WTC11 (cell line): ENCODE measurements around the gene NTPCR. TPM values are rescaled to one million over a fixed set of nuclear protein-coding genes. Genes with fewer than 3 reads are reported as not detected.

Experiments
- ATAC-seq: fragments of 200-7000 bp; cut with Tn5 transposase; 2 replicates; pipeline ENCODE4 v1.10.0; 2021; ENCODE audit warnings: mild to moderate bottlenecking, moderate library complexity
- CTCF ChIA-PET: fragments of 300-600 bp; sonication (Branson Sonifier 250); formaldehyde crosslinking; loops from one replicate; lab custom pipeline; 2021; ENCODE audit warnings: antibody characterized with exemption; lab: Charles Lee
- POLR2A ChIA-PET: fragments of 350-600 bp; sonication (Branson Sonifier 250); formaldehyde crosslinking; loops from one replicate; lab custom pipeline; 2021; ENCODE audit warnings: antibody characterized with exemption; lab: Charles Lee
- DNase-seq: peaks from one replicate; pipeline ENCODE4 v3.0.0; 2021; ENCODE audit warnings: low spot score
- H3K27ac Mint-ChIP-seq: 2 replicates; pipeline ENCODE4 v1.8.0; 2021; ENCODE audit warnings: mixed read lengths
- H3K27me3 Mint-ChIP-seq: 2 replicates; pipeline ENCODE4 v1.8.0; 2021; ENCODE audit warnings: low read depth, mild to moderate bottlenecking, moderate library complexity, mixed read lengths
- H3K36me3 Mint-ChIP-seq: 2 replicates; pipeline ENCODE4 v1.8.0; 2021; ENCODE audit warnings: mixed read lengths
- H3K4me1 Mint-ChIP-seq: 2 replicates; pipeline ENCODE4 v1.8.0; 2022; ENCODE audit warnings: mixed read lengths
- H3K4me3 Mint-ChIP-seq: 2 replicates; pipeline ENCODE4 v1.8.0; 2021; ENCODE audit warnings: mild to moderate bottlenecking, moderate library complexity, mixed read lengths
- H3K9me3 Mint-ChIP-seq: 2 replicates; pipeline ENCODE4 v1.8.0; 2021; ENCODE audit warnings: mixed read lengths
- CREB1 ChIP-seq: sonication (generic); formaldehyde crosslinking; IDR thresholded peaks from 2 replicates; pipeline ENCODE4 v1.8.0; 2023; ENCODE audit warnings: mild to moderate bottlenecking, missing genetic modification reagents
- ESRRA ChIP-seq: sonication (generic); formaldehyde crosslinking; IDR thresholded peaks from 2 replicates; pipeline ENCODE4 v1.8.1; 2022; ENCODE audit warnings: mild to moderate bottlenecking, missing genetic modification reagents, borderline replicate concordance
- IRF2 ChIP-seq: sonication (generic); formaldehyde crosslinking; IDR thresholded peaks from 2 replicates; pipeline ENCODE4 v1.8.0; 2022; ENCODE audit warnings: low read depth, missing genetic modification reagents, borderline replicate concordance
- JAZF1 ChIP-seq: fragments of 250-450 bp; sonication (Bioruptor Pico); IDR thresholded peaks from 2 replicates; pipeline ENCODE4 v1.9.0; 2021; ENCODE audit warnings: moderate library complexity, mild to moderate bottlenecking, inconsistent platforms
- JUN ChIP-seq: sonication (generic); formaldehyde crosslinking; IDR thresholded peaks from 2 replicates; pipeline ENCODE4 v1.8.0; 2023; ENCODE audit warnings: mild to moderate bottlenecking, missing genetic modification reagents
- KAT7 ChIP-seq: sonication (generic); formaldehyde crosslinking; IDR thresholded peaks from 2 replicates; pipeline ENCODE4 v1.8.1; 2023; ENCODE audit warnings: missing genetic modification reagents, mild to moderate bottlenecking, borderline replicate concordance
- NFATC4 ChIP-seq: fragments of 250-450 bp; sonication (Bioruptor Pico); IDR thresholded peaks from 2 replicates; pipeline ENCODE4 v1.9.0; 2021; ENCODE audit warnings: mild to moderate bottlenecking
- NFYB ChIP-seq: sonication (generic); formaldehyde crosslinking; conservative IDR thresholded peaks from 2 replicates; pipeline ENCODE4 v1.8.0; 2022; ENCODE audit warnings: low read depth, missing genetic modification reagents
- SOX15 ChIP-seq: fragments of 250-450 bp; sonication (Bioruptor Pico); IDR thresholded peaks from 2 replicates; pipeline ENCODE4 v1.9.0; 2021; ENCODE audit warnings: mild to moderate bottlenecking
- TCF7 ChIP-seq: sonication (generic); formaldehyde crosslinking; IDR thresholded peaks from 2 replicates; pipeline ENCODE4 v1.8.0; 2022; ENCODE audit warnings: mild to moderate bottlenecking, low read depth, missing genetic modification reagents, moderate library complexity
- TEAD1 ChIP-seq: sonication (generic); formaldehyde crosslinking; IDR thresholded peaks from 2 replicates; pipeline ENCODE4 v1.8.0; 2022; ENCODE audit warnings: mild to moderate bottlenecking, missing genetic modification reagents
- ZNF423 ChIP-seq: fragments of 250-450 bp; sonication (Bioruptor Pico); IDR thresholded peaks from 2 replicates; pipeline ENCODE4 v2.1.2; 2022; ENCODE audit warnings: mild to moderate bottlenecking, moderate library complexity
- total RNA-seq: library from RNA; stranded (reverse); gene quantifications from 3 replicates; pipeline ENCODE4 v1.2.3, GENCODE V29; 2021
- TF ChIP-seq, protein P1 (sequence below): fragments of 250-450 bp; sonication (Bioruptor Pico); IDR thresholded peaks from 2 replicates; pipeline ENCODE4 v2.1.2; 2022; ENCODE audit warnings: mild to moderate bottlenecking, moderate library complexity
- TF ChIP-seq, protein P2 (sequence below): sonication (generic); formaldehyde crosslinking; conservative IDR thresholded peaks from 2 replicates; pipeline ENCODE4 v1.8.1; 2023; ENCODE audit warnings: mild to moderate bottlenecking, low read depth, missing genetic modification reagents, moderate library complexity
- TF ChIP-seq, protein P3 (sequence below): sonication (generic); formaldehyde crosslinking; IDR thresholded peaks from 2 replicates; pipeline ENCODE4 v1.8.1; 2022; ENCODE audit warnings: mild to moderate bottlenecking, missing genetic modification reagents, moderate library complexity, borderline replicate concordance
- TF ChIP-seq, protein P4 (sequence below): fragments of 250-450 bp; sonication (Bioruptor Pico); IDR thresholded peaks from 2 replicates; pipeline ENCODE4 v1.9.0; 2021; ENCODE audit warnings: moderate library complexity, mild to moderate bottlenecking, inconsistent platforms, borderline replicate concordance
- TF ChIP-seq, protein P5 (sequence below): sonication (generic); formaldehyde crosslinking; IDR thresholded peaks from 2 replicates; pipeline ENCODE4 v1.8.1; 2023; ENCODE audit warnings: mild to moderate bottlenecking, missing genetic modification reagents, moderate library complexity
- TF ChIP-seq, protein P6 (sequence below): sonication (generic); formaldehyde crosslinking; IDR thresholded peaks from 2 replicates; pipeline ENCODE4 v1.8.0; 2022; ENCODE audit warnings: missing genetic modification reagents
- TF ChIP-seq, protein P7 (sequence below): sonication (generic); formaldehyde crosslinking; IDR thresholded peaks from 2 replicates; pipeline ENCODE4 v1.8.1; 2022; ENCODE audit warnings: low read depth, mild to moderate bottlenecking, moderate library complexity, missing genetic modification reagents, borderline replicate concordance
- TF ChIP-seq, protein P8 (sequence below): sonication (generic); formaldehyde crosslinking; IDR thresholded peaks from 2 replicates; pipeline ENCODE4 v1.8.1; 2023; ENCODE audit warnings: mild to moderate bottlenecking, missing genetic modification reagents
- TF ChIP-seq, protein P9 (sequence below): fragments of 250-450 bp; sonication (Bioruptor Pico); IDR thresholded peaks from 2 replicates; pipeline ENCODE4 v1.9.0; 2021; ENCODE audit warnings: mild to moderate bottlenecking

NTPCR gene
- total RNA-seq, 1 experiment from 2014 or later: 102 TPM

DNA sequence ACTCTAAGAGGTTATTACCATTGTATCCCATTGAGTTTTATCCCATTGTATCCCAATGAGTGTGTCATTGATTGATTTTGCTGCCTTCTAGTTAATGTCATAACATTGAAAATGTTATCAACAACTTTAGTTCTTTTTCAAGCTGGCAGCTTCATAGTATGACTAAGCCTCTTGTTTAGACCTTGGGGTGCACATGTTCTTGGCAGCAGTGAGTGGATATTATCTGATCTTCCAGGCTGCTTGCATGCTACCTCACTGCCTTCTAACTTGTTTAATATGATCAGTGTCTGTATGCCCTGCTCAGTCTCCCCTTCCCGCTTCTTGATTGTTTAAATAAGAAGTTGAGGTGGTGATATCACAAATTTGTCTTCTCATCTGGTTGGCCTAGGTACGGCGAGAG, 24.6 kb downstream of the NTPCR start (continued):
- TF ChIP-seq, protein P1, sequence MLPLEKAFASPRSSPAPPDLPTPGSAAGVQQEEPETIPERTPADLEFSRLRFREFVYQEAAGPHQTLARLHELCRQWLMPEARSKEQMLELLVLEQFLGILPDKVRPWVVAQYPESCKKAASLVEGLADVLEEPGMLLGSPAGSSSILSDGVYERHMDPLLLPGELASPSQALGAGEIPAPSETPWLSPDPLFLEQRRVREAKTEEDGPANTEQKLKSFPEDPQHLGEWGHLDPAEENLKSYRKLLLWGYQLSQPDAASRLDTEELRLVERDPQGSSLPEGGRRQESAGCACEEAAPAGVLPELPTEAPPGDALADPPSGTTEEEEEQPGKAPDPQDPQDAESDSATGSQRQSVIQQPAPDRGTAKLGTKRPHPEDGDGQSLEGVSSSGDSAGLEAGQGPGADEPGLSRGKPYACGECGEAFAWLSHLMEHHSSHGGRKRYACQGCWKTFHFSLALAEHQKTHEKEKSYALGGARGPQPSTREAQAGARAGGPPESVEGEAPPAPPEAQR: no peak
- TF ChIP-seq, protein P2, sequence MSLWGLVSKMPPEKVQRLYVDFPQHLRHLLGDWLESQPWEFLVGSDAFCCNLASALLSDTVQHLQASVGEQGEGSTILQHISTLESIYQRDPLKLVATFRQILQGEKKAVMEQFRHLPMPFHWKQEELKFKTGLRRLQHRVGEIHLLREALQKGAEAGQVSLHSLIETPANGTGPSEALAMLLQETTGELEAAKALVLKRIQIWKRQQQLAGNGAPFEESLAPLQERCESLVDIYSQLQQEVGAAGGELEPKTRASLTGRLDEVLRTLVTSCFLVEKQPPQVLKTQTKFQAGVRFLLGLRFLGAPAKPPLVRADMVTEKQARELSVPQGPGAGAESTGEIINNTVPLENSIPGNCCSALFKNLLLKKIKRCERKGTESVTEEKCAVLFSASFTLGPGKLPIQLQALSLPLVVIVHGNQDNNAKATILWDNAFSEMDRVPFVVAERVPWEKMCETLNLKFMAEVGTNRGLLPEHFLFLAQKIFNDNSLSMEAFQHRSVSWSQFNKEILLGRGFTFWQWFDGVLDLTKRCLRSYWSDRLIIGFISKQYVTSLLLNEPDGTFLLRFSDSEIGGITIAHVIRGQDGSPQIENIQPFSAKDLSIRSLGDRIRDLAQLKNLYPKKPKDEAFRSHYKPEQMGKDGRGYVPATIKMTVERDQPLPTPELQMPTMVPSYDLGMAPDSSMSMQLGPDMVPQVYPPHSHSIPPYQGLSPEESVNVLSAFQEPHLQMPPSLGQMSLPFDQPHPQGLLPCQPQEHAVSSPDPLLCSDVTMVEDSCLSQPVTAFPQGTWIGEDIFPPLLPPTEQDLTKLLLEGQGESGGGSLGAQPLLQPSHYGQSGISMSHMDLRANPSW (CRISPR knock-in tag): no peak
- TF ChIP-seq ESRRA (no peak), CREB1 (CRISPR knock-in tag) (no peak), JAZF1 (CRISPR knock-in tag) (no peak), IRF2 (CRISPR knock-in tag) (no peak), SOX15 (CRISPR knock-in tag) (no peak), NFATC4 (CRISPR knock-in tag) (no peak), KAT7 (CRISPR knock-in tag) (no peak)
- TF ChIP-seq, protein P3, sequence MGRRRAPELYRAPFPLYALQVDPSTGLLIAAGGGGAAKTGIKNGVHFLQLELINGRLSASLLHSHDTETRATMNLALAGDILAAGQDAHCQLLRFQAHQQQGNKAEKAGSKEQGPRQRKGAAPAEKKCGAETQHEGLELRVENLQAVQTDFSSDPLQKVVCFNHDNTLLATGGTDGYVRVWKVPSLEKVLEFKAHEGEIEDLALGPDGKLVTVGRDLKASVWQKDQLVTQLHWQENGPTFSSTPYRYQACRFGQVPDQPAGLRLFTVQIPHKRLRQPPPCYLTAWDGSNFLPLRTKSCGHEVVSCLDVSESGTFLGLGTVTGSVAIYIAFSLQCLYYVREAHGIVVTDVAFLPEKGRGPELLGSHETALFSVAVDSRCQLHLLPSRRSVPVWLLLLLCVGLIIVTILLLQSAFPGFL (CRISPR knock-in tag): no peak
- TF ChIP-seq, protein P4, sequence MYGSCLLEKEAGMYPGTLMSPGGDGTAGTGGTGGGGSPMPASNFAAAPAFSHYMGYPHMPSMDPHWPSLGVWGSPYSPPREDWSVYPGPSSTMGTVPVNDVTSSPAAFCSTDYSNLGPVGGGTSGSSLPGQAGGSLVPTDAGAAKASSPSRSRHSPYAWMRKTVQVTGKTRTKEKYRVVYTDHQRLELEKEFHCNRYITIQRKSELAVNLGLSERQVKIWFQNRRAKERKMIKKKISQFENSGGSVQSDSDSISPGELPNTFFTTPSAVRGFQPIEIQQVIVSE (CRISPR knock-in tag): no peak
- TF ChIP-seq, protein P5, sequence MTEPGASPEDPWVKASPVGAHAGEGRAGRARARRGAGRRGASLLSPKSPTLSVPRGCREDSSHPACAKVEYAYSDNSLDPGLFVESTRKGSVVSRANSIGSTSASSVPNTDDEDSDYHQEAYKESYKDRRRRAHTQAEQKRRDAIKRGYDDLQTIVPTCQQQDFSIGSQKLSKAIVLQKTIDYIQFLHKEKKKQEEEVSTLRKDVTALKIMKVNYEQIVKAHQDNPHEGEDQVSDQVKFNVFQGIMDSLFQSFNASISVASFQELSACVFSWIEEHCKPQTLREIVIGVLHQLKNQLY: no peak
- TF ChIP-seq, all 79 proteins: peak for 0

DNA sequence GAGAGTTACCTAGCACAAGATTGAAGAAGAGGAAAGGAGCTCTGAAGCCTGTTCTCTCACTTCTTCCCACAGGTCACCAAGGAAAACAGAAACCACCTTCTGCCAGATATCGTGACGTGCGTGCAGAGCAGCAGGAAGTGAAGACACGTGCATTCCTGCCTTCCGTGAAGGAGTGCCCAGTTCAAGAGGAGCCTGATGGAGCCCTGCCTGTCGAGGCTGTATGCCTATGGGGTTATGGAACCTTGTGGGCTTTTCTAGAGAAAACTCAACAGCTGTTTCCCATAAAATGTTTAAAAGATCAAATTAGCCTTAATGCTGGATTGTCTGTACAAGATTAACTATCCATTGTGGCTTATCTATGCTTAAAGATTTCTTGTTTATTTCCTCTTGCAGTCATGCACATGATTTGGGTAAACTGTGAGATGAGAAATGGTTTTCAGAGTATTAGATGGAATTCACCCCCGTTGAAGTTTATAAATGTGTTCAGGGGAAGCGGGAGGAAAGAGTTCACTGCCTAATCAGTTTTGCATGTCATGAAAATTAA, 27.8 kb downstream of the NTPCR start:
- CTCF ChIA-PET: no interaction called here
- H3K9me3 Mint-ChIP-seq: peaks cover 10% of the 10 kb centered on the region
- POLR2A ChIA-PET: no interaction called here
- no peaks in the 10 kb centered on the region for H3K27me3 Mint-ChIP-seq
- no peak overlapping the region; the same call in 1 of the 2 replicates for H3K27ac Mint-ChIP-seq
- H3K4me1 Mint-ChIP-seq: peaks cover 9% of the 10 kb centered on the region
- no peak overlapping the region for H3K4me3 Mint-ChIP-seq
- ATAC-seq: no peak
- no peak for DNase-seq
- H3K36me3 Mint-ChIP-seq: peaks cover 48% of the 10 kb centered on the region
- TF ChIP-seq NFYB: no peak
- TF ChIP-seq, protein P6, sequence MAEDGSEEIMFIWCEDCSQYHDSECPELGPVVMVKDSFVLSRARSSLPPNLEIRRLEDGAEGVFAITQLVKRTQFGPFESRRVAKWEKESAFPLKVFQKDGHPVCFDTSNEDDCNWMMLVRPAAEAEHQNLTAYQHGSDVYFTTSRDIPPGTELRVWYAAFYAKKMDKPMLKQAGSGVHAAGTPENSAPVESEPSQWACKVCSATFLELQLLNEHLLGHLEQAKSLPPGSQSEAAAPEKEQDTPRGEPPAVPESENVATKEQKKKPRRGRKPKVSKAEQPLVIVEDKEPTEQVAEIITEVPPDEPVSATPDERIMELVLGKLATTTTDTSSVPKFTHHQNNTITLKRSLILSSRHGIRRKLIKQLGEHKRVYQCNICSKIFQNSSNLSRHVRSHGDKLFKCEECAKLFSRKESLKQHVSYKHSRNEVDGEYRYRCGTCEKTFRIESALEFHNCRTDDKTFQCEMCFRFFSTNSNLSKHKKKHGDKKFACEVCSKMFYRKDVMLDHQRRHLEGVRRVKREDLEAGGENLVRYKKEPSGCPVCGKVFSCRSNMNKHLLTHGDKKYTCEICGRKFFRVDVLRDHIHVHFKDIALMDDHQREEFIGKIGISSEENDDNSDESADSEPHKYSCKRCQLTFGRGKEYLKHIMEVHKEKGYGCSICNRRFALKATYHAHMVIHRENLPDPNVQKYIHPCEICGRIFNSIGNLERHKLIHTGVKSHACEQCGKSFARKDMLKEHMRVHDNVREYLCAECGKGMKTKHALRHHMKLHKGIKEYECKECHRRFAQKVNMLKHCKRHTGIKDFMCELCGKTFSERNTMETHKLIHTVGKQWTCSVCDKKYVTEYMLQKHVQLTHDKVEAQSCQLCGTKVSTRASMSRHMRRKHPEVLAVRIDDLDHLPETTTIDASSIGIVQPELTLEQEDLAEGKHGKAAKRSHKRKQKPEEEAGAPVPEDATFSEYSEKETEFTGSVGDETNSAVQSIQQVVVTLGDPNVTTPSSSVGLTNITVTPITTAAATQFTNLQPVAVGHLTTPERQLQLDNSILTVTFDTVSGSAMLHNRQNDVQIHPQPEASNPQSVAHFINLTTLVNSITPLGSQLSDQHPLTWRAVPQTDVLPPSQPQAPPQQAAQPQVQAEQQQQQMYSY: no peak
- TF ChIP-seq JUN (CRISPR knock-in tag): no peak
- TF ChIP-seq, protein P7, sequence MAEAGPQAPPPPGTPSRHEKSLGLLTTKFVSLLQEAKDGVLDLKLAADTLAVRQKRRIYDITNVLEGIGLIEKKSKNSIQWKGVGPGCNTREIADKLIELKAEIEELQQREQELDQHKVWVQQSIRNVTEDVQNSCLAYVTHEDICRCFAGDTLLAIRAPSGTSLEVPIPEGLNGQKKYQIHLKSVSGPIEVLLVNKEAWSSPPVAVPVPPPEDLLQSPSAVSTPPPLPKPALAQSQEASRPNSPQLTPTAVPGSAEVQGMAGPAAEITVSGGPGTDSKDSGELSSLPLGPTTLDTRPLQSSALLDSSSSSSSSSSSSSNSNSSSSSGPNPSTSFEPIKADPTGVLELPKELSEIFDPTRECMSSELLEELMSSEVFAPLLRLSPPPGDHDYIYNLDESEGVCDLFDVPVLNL (CRISPR knock-in tag): no peak
- TF ChIP-seq, protein P8, sequence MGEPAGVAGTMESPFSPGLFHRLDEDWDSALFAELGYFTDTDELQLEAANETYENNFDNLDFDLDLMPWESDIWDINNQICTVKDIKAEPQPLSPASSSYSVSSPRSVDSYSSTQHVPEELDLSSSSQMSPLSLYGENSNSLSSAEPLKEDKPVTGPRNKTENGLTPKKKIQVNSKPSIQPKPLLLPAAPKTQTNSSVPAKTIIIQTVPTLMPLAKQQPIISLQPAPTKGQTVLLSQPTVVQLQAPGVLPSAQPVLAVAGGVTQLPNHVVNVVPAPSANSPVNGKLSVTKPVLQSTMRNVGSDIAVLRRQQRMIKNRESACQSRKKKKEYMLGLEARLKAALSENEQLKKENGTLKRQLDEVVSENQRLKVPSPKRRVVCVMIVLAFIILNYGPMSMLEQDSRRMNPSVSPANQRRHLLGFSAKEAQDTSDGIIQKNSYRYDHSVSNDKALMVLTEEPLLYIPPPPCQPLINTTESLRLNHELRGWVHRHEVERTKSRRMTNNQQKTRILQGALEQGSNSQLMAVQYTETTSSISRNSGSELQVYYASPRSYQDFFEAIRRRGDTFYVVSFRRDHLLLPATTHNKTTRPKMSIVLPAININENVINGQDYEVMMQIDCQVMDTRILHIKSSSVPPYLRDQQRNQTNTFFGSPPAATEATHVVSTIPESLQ (CRISPR knock-in tag): no peak
- no peak for TF ChIP-seq CREB1 (CRISPR knock-in tag)
- no peak for TF ChIP-seq NFATC4 (CRISPR knock-in tag)
- TF ChIP-seq, protein P9, sequence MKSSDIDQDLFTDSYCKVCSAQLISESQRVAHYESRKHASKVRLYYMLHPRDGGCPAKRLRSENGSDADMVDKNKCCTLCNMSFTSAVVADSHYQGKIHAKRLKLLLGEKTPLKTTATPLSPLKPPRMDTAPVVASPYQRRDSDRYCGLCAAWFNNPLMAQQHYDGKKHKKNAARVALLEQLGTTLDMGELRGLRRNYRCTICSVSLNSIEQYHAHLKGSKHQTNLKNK (CRISPR knock-in tag): no peak
- TF ChIP-seq, protein P4 (CRISPR knock-in tag): no peak
- TF ChIP-seq TCF7 (CRISPR knock-in tag): no peak
- no peak for TF ChIP-seq TEAD1 (CRISPR knock-in tag)
- no peak for TF ChIP-seq ZNF423 (CRISPR knock-in tag)
